Measurements from ENCODE around the gene NADSYN1. TPM values are rescaled to one million over a fixed set of nuclear protein-coding genes. Genes with fewer than 3 reads are reported as not detected.

The NADSYN1 gene
- total RNA-seq, 2 experiments from 2014 or later, result 106 to 112 TPM

- ATAC-seq (ENCODE audit: poor library complexity) (no peak), DNase-seq (peak in 1 of 14 experiments; percentile 29)
- Mint-ChIP-seq H3K27me3 (no peaks in the 10 kb centered on the region), H3K36me3 (ENCODE audit: low read depth) (peaks cover 85% of the 10 kb centered on the region), H3K9me3 (no peaks in the 10 kb centered on the region), H3K4me1 (ENCODE audit: low read depth) (no peaks in the 10 kb centered on the region), H3K4me3 (no peak overlapping the region), H3K27ac (no peak overlapping the region)
- Histone ChIP-seq H3K9me3 (ENCODE audit: control insufficient read depth in 1 of 2, insufficient read depth in 1 of 2, low read length in 2 of 2) (no peaks in the 10 kb centered on the region), H3K4me3 (ENCODE audit: low read length) (no peak overlapping the region), H3K27me3 (ENCODE audit: control insufficient read depth in 1 of 2, insufficient read depth in 2 of 2, low read length in 2 of 2) (no peaks in the 10 kb centered on the region), H3K4me1 (ENCODE audit: insufficient read depth, low read length) (no peaks in the 10 kb centered on the region), H3K36me3 (ENCODE audit: insufficient read depth, low read length) (peaks cover 74% of the 10 kb centered on the region), H3K27ac (ENCODE audit: low read depth in 1 of 2, low read length in 2 of 2) (no peak overlapping the region)
- ChIA-PET POLR2A (no interaction called here), CTCF (no interaction called here)
- intact Hi-C loops (cut with DNase I, micrococcal nuclease), result no loop called here
- no peak for TF ChIP-seq CTCF (IDR thresholded peaks at IDR 0.05)
Measured at GRCh38 chr11:71484248-71485062, 31.5 kb downstream of the NADSYN1 start.

- H3K4me1 Mint-ChIP-seq (ENCODE audit: low read depth), result no peaks in the 10 kb centered on the region
- H3K9me3 Mint-ChIP-seq, result no peaks in the 10 kb centered on the region
- intact Hi-C loops (cut with DNase I, micrococcal nuclease), result no loop called here
- ChIA-PET CTCF (no interaction called here), POLR2A (no interaction called here)
- H3K4me3 ChIP-seq (ENCODE audit: low read length), result no peak overlapping the region
- DNase-seq (no peak), ATAC-seq (ENCODE audit: poor library complexity) (no peak)
- no peaks in the 10 kb centered on the region for H3K27me3 ChIP-seq (ENCODE audit: control insufficient read depth in 1 of 2, insufficient read depth in 2 of 2, low read length in 2 of 2)
- H3K27ac ChIP-seq (ENCODE audit: low read depth in 1 of 2, low read length in 2 of 2), result no peak overlapping the region
- peaks cover 85% of the 10 kb centered on the region for H3K36me3 Mint-ChIP-seq (ENCODE audit: low read depth)
- no peak overlapping the region for H3K4me3 Mint-ChIP-seq
- H3K4me1 ChIP-seq (ENCODE audit: insufficient read depth, low read length), result no peaks in the 10 kb centered on the region
- TF ChIP-seq CTCF (IDR thresholded peaks at IDR 0.05), result no peak
- no peaks in the 10 kb centered on the region for H3K27me3 Mint-ChIP-seq
- no peaks in the 10 kb centered on the region for H3K9me3 ChIP-seq (ENCODE audit: control insufficient read depth in 1 of 2, insufficient read depth in 1 of 2, low read length in 2 of 2)
- H3K27ac Mint-ChIP-seq, result no peak overlapping the region
- H3K36me3 ChIP-seq (ENCODE audit: insufficient read depth, low read length), result peaks cover 73% of the 10 kb centered on the region
Measured at GRCh38 chr11:71485063-71485399, 32.0 kb downstream of the NADSYN1 start.

- H3K36me3 Mint-ChIP-seq (ENCODE audit: low read depth), result peaks cover 88% of the 10 kb centered on the region
- H3K4me1 ChIP-seq (ENCODE audit: insufficient read depth, low read length), result no peaks in the 10 kb centered on the region
- H3K27me3 ChIP-seq (ENCODE audit: control insufficient read depth in 1 of 2, insufficient read depth in 2 of 2, low read length in 2 of 2), result no peaks in the 10 kb centered on the region
- H3K27ac Mint-ChIP-seq, result no peak overlapping the region
- H3K36me3 ChIP-seq (ENCODE audit: insufficient read depth, low read length), result peaks cover 73% of the 10 kb centered on the region
- H3K4me1 Mint-ChIP-seq (ENCODE audit: low read depth), result no peaks in the 10 kb centered on the region
- CTCF ChIA-PET, result no interaction called here
- POLR2A ChIA-PET, result no interaction called here
- no peaks in the 10 kb centered on the region for H3K9me3 ChIP-seq (ENCODE audit: control insufficient read depth in 1 of 2, insufficient read depth in 1 of 2, low read length in 2 of 2)
- H3K9me3 Mint-ChIP-seq, result no peaks in the 10 kb centered on the region
- H3K4me3 Mint-ChIP-seq, result no peak overlapping the region
- DNase-seq (peak in 1 of 14 experiments; percentile 19), ATAC-seq (ENCODE audit: poor library complexity) (no peak)
- TF ChIP-seq CTCF (IDR thresholded peaks at IDR 0.05), result no peak
- no peak overlapping the region for H3K27ac ChIP-seq (ENCODE audit: low read depth in 1 of 2, low read length in 2 of 2)
- H3K27me3 Mint-ChIP-seq, result no peaks in the 10 kb centered on the region
- intact Hi-C loops (cut with DNase I, micrococcal nuclease), result no loop called here
- no peak overlapping the region for H3K4me3 ChIP-seq (ENCODE audit: low read length)
Measured at GRCh38 chr11:71485466-71485865, 32.5 kb downstream of the NADSYN1 start.

Measured in CD4-positive, alpha-beta T cell (primary cell).